BJ (cell line): ENCODE data around the gene PRRC2B. TPM values are rescaled to one million over a fixed set of nuclear protein-coding genes. Genes with fewer than 3 reads are reported as not detected.

Experiments used
- CTCF ChIA-PET: fragments of 350-600 bp; formaldehyde crosslinking; extraction: SDS; loops from one replicate; lab custom pipeline; 2021; ENCODE audit warnings: antibody characterized with exemption, inconsistent platforms; lab: Yijun Ruan, JAX
- POLR2A ChIA-PET: fragments of 300-600 bp; sonication (Branson Sonifier 250); formaldehyde crosslinking; extraction: SDS; loops from one replicate; lab custom pipeline; 2021; ENCODE audit warnings: antibody characterized with exemption; lab: Charles Lee
- DNase-seq: peaks from one replicate; pipeline ENCODE4 v3.0.0-alpha.2; 2011; ENCODE audit warnings: low read depth
- H3K27me3 ChIP-seq: 2 replicates; pipeline ENCODE4 v1.6.0; 2011; ENCODE audit warnings: low read length; ENCODE audit not compliant: control insufficient read depth, insufficient read depth
- H3K36me3 ChIP-seq: 2 replicates; pipeline ENCODE4 v1.5.1; 2011; ENCODE audit warnings: low read length; ENCODE audit not compliant: control insufficient read depth, insufficient read depth
- H3K4me3 ChIP-seq: 2 replicates; pipeline ENCODE4 v1.5.1; 2011; ENCODE audit warnings: low read depth, mild to moderate bottlenecking, control low read depth, low read length
- polyA plus RNA-seq: library from polyadenylated mRNA; depleted of rRNA; stranded (reverse); fragments of >200 nt; gene quantifications from 2 replicates; pipeline ENCODE4 v1.2.3, GENCODE V29; 2011
- TF ChIP-seq, protein P1 (sequence below): IDR thresholded peaks from 2 replicates; pipeline ENCODE4 v1.5.1; 2011; ENCODE audit warnings: low read depth, mild to moderate bottlenecking, control low read depth, inconsistent platforms, low read length, moderate library complexity; ENCODE audit not compliant: insufficient read depth

Gene PRRC2B
- polyA plus RNA-seq, 1 experiment: 25.8 TPM

DNA sequence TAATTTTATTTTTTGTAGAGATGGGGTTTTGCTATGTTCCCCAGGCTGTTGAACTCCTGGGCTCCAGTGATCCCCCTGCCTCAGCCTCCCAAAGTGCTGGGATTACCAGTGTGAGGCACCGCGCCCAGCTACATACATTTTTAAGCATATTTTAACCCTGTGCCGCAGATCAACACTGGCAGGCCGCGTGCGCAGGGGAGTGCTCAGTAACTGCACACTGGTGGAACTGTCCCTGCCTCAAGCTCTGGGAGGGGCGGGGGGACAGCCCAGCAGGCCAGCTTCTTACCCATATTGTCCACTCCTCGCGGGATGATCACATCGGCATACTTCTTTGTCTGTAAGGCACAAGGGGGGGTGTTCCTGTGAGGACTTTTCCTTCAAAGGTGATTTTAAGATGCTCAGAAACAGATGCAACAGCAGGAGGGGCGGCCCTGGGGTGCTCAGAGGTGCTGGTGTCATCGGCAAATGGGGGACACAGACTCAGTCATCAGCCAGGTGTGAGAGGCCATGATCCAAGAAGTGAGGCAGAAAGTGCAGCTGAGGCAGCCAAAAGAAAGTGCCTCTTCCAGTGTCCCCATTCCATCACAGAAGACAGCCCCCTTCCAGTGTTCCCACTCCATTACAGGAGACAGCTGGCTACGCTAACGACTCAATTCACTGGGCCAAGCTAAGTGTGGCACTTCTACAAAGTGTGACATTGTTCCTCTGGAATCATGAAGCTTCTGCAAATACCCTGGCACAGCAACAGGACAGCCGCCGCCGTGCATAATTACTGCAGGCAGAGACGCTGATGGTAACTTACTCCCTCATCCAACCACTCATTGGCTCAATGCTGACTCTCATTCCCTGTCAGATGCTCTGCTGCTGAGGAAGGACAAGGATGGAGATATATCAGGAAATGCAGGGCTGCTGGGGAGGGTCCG is 132.0 kb downstream of the PRRC2B start:
- Histone ChIP-seq H3K27me3 (no peaks in the 10 kb centered on the region), H3K4me3 (no peak overlapping the region), H3K36me3 (peaks cover 36% of the 10 kb centered on the region)
- ChIA-PET POLR2A (no interaction called here), CTCF (interaction anchor here (0.7 to 0.8 kb wide), 2 partner anchors 176 to 190 kb away, joined by 3 read pairs; no protein-coding TSS in a partner anchor)
- TF ChIP-seq, protein P1, sequence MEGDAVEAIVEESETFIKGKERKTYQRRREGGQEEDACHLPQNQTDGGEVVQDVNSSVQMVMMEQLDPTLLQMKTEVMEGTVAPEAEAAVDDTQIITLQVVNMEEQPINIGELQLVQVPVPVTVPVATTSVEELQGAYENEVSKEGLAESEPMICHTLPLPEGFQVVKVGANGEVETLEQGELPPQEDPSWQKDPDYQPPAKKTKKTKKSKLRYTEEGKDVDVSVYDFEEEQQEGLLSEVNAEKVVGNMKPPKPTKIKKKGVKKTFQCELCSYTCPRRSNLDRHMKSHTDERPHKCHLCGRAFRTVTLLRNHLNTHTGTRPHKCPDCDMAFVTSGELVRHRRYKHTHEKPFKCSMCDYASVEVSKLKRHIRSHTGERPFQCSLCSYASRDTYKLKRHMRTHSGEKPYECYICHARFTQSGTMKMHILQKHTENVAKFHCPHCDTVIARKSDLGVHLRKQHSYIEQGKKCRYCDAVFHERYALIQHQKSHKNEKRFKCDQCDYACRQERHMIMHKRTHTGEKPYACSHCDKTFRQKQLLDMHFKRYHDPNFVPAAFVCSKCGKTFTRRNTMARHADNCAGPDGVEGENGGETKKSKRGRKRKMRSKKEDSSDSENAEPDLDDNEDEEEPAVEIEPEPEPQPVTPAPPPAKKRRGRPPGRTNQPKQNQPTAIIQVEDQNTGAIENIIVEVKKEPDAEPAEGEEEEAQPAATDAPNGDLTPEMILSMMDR: no peak
- DNase-seq: no peak

GRCh38 chr9:131528186-131528585 is 134.3 kb downstream of the PRRC2B start:
- no peak for DNase-seq
- TF ChIP-seq, protein P1: no peak
- CTCF ChIA-PET: no interaction called here
- Histone ChIP-seq H3K27me3 (no peaks in the 10 kb centered on the region), H3K4me3 (no peak overlapping the region), H3K36me3 (peaks cover 31% of the 10 kb centered on the region)
- POLR2A ChIA-PET: no interaction called here

GRCh38 chr9:131528886-131529505 is 135.1 kb downstream of the PRRC2B start:
- no peak for DNase-seq
- no peak overlapping the region for H3K4me3 ChIP-seq
- ChIA-PET POLR2A (no interaction called here), CTCF (no interaction called here)
- no peaks in the 10 kb centered on the region for H3K27me3 ChIP-seq
- peaks cover 26% of the 10 kb centered on the region for H3K36me3 ChIP-seq
- TF ChIP-seq, protein P1: no peak

DNA sequence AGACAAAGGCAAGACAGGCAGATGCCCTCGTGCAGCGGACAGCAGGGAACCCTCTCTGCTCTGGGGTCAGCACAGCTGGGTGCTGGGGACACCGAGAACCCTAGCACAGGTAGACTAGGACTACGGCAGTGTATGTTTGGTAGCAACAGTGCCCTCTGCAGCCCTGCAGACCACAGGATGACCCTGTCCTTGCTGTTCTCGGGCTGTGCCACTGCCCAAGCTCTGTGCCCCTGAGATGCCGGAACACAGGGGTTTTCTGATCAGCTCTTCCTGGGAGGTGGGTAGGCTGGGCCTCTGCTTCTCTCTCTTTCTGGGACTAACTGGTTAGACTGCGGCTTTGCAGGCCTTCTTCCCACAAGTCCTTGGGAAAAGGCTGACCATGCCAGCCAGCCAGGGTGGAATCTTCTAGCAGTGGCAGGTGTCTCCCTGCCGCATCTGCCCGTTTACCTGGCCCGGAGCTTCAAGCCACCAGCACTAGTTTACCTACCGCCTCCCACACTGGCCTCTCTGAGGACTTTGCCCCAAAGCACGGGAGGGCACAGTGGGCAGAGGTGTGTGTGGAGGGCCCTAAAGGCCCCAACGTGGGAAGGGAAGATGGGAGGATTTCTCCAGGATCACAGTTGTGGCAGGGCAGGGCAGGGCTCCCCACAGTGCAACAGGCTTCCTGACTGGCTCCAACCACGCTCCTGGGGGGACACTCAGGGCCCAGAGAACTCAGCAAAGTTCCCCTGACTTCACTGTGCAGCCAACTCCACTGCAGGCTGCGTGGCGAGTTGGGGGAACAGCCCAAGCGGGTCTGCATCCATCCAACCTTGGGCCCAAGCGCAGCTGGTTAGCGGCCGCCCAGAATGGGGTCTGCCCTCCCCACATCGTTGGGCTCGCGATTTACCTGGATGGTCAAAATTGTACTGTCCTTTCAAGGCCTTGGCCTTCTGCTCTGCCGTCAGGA is 136.0 kb downstream of the PRRC2B start:
- Histone ChIP-seq H3K36me3 (peaks cover 22% of the 10 kb centered on the region), H3K4me3 (peak overlapping the region; percentile 90), H3K27me3 (no peaks in the 10 kb centered on the region)
- ChIA-PET POLR2A (no interaction called here), CTCF (interaction anchor here (0.6 kb wide), 1 partner anchor 1842 kb away, joined by 3 read pairs; no protein-coding TSS in a partner anchor)
- no peak for DNase-seq
- TF ChIP-seq, protein P1: no peak
